HCT116 (cell line): Measurements from ENCODE around the gene CEP20. TPM values are rescaled to one million over a fixed set of nuclear protein-coding genes. Genes with fewer than 3 reads are reported as not detected.

ENCODE experiments used
- ATAC-seq: fragments of 200-7000 bp; cut with Tn5 transposase; 2 replicates; pipeline ENCODE4 v1.9.1; 2020; ENCODE audit warnings: mild to moderate bottlenecking, moderate library complexity
- BruUV-seq: library from RNA; stranded (reverse); fragments of 400-500 nt; replicated peaks from 2 replicates; lab custom pipeline; 2021; lab: Mats Ljungman, UMichigan
- CTCF ChIA-PET: fragments of 300-600 bp; sonication (Branson Sonifier 250); formaldehyde crosslinking; loops from one replicate; lab custom pipeline; 2021; ENCODE audit warnings: antibody characterized with exemption; lab: Charles Lee
- POLR2A ChIA-PET: fragments of 300-600, 350-600 bp; sonication (Branson Sonifier 250); formaldehyde crosslinking; loops from one replicate; lab custom pipeline; 2021; ENCODE audit warnings: antibody characterized with exemption; lab: Charles Lee
- RAD21 ChIA-PET, 2 experiments: fragments of 300-600 bp; sonication (Branson Sonifier 250); formaldehyde crosslinking; loops; one replicate each; lab custom pipeline; 2023; ENCODE audit warnings: low total read pairs in 2 of 2; ENCODE audit not compliant: uncharacterized antibody in 2 of 2, unreplicated experiment in 2 of 2, low non-redundant PET in 1 of 2; lab: Charles Lee
- DNase-seq: peaks from one replicate; pipeline ENCODE4 v3.0.0-alpha.2; 2010; ENCODE audit warnings: low read depth, low spot score
- H2AFZ ChIP-seq: fragments of 200-600 bp; shearing (Covaris generic), sonication (generic); 2 replicates; pipeline ENCODE4 v1.6.1; 2017; ENCODE audit warnings: low read depth, mixed run types, mixed read lengths, antibody characterized with exemption, low read length; ENCODE audit not compliant: poor library complexity, severe bottlenecking
- H3K27ac ChIP-seq: 2 replicates; pipeline ENCODE4 v1.5.1; 2012; ENCODE audit warnings: low read depth, low read length
- H3K27me3 ChIP-seq: fragments of 200-600 bp; sonication (generic); 2 replicates; pipeline ENCODE4 v1.6.1; 2016; ENCODE audit warnings: mixed run types, low read length, mixed read lengths; ENCODE audit not compliant: insufficient read depth
- H3K36me3 ChIP-seq, 2 experiments: fragments of 200-500 bp in 1 of 2; fragments of 200-600 bp in 1 of 2; sonication (Bioruptor generic) in 1 of 2; sonication (generic) in 1 of 2; 2 replicates each; pipeline versions ENCODE4 v1.5.1 to v1.6.1; 2014 to 2016; ENCODE audit warnings: low read length in 2 of 2, inconsistent platforms in 1 of 2, mixed read lengths in 1 of 2, mixed run types in 1 of 2; ENCODE audit not compliant: insufficient read depth in 2 of 2, control insufficient read depth in 1 of 2
- H3K4me1 ChIP-seq, 2 experiments: fragments of 200-600 bp in 1 of 2; sonication (generic) in 1 of 2; 2 replicates each; pipeline versions ENCODE4 v1.5.1 to v1.6.1; 2012 to 2017; ENCODE audit warnings: low read length in 2 of 2, inconsistent platforms in 1 of 2, mild to moderate bottlenecking in 1 of 2, mixed read lengths in 1 of 2, mixed run types in 1 of 2, moderate library complexity in 1 of 2; ENCODE audit not compliant: insufficient read depth in 2 of 2, control insufficient read depth in 1 of 2
- H3K4me2 ChIP-seq: fragments of 200-600 bp; sonication (generic); 2 replicates; pipeline ENCODE4 v1.6.1; 2017; ENCODE audit warnings: mixed run types, low read length, mixed read lengths
- H3K4me3 ChIP-seq, 2 experiments: fragments of 200-600 bp in 1 of 2; sonication (generic) in 1 of 2; replicated peaks in 1 of 2; 2 replicates each; pipeline ENCODE4 v1.5.1; 2011 to 2016; ENCODE audit warnings: low read length in 2 of 2, control low read depth in 1 of 2, low read depth in 1 of 2, mild to moderate bottlenecking in 1 of 2, mixed read lengths in 1 of 2, mixed run types in 1 of 2
- H3K79me2 ChIP-seq: fragments of 200-600 bp; sonication (generic); 2 replicates; pipeline ENCODE4 v1.6.1; 2017; ENCODE audit warnings: mild to moderate bottlenecking, mixed run types, low read length, moderate library complexity, mixed read lengths; ENCODE audit not compliant: insufficient read depth
- H3K9ac ChIP-seq: fragments of 200-600 bp; sonication (generic); 2 replicates; pipeline ENCODE4 v1.6.1; 2016; ENCODE audit warnings: low read length, mixed read lengths
- H3K9me2 ChIP-seq: fragments of 200-600 bp; sonication (generic), shearing (Covaris generic); 2 replicates; pipeline ENCODE4 v1.6.1; 2017; ENCODE audit warnings: mixed run types, mild to moderate bottlenecking, moderate library complexity; ENCODE audit not compliant: insufficient read depth
- H3K9me3 ChIP-seq, 2 experiments: fragments of 200-500 bp in 1 of 2; fragments of 200-600 bp in 1 of 2; sonication (Bioruptor generic) in 1 of 2; sonication (generic) in 1 of 2; 2 replicates each; pipeline ENCODE4 v1.6.1; 2014 to 2017; ENCODE audit warnings: low read length in 2 of 2, mixed read lengths in 2 of 2, inconsistent platforms in 1 of 2, low read depth in 1 of 2, mild to moderate bottlenecking in 1 of 2, mixed run types in 1 of 2, moderate library complexity in 1 of 2; ENCODE audit not compliant: control insufficient read depth in 1 of 2, insufficient read depth in 1 of 2
- H4K20me1 ChIP-seq: fragments of 200-600 bp; sonication (generic), shearing (Covaris generic); 2 replicates; pipeline ENCODE4 v1.6.1; 2017; ENCODE audit warnings: mixed run types, mild to moderate bottlenecking, moderate library complexity; ENCODE audit not compliant: insufficient read depth
- CBX3 ChIP-seq: IDR thresholded peaks from 2 replicates; pipeline ENCODE4 v1.6.1; 2012; ENCODE audit warnings: low read depth
- CEBPB ChIP-seq: IDR thresholded peaks from 2 replicates; pipeline ENCODE4 v1.6.1; 2012; ENCODE audit warnings: low read depth
- EGR1 ChIP-seq: IDR thresholded peaks from 2 replicates; pipeline ENCODE4 v1.6.1; 2012; ENCODE audit warnings: low read depth
- ELF1 ChIP-seq: IDR thresholded peaks from 2 replicates; pipeline ENCODE4 v1.6.1; 2012; ENCODE audit warnings: low read depth, borderline replicate concordance
- EZH2 ChIP-seq: fragments of 200-600 bp; sonication (generic); IDR thresholded peaks from 2 replicates; pipeline ENCODE4 v1.6.1; 2017; ENCODE audit warnings: antibody characterized with exemption, mixed run types
- FOSL1 ChIP-seq: IDR thresholded peaks from 2 replicates; pipeline ENCODE4 v1.6.1; 2012; ENCODE audit warnings: low read depth
- POLR2A ChIP-seq: IDR thresholded peaks from 2 replicates; pipeline ENCODE4 v1.7.0; 2011; ENCODE audit warnings: borderline replicate concordance; ENCODE audit not compliant: insufficient read depth, insufficient read length; ENCODE audit errors: extremely low read depth
- POLR2AphosphoS5 ChIP-seq: IDR thresholded peaks from 2 replicates; pipeline ENCODE4 v1.6.1; 2011; ENCODE audit warnings: mild to moderate bottlenecking, low read depth, low read length, moderate library complexity
- RAD21 ChIP-seq: IDR thresholded peaks from 2 replicates; pipeline ENCODE4 v1.6.1; 2012; ENCODE audit warnings: low read depth, mild to moderate bottlenecking
- SIN3A ChIP-seq: IDR thresholded peaks from 2 replicates; pipeline ENCODE4 v1.6.1; 2012; ENCODE audit warnings: low read depth
- SP1 ChIP-seq: IDR thresholded peaks from 2 replicates; pipeline ENCODE4 v1.6.1; 2012; ENCODE audit warnings: low read depth
- SRF ChIP-seq: IDR thresholded peaks from 2 replicates; pipeline ENCODE4 v1.6.1; 2012; ENCODE audit warnings: low read depth
- TCF7L2 ChIP-seq: IDR thresholded peaks from 2 replicates; pipeline ENCODE4 v1.7.0; 2011; ENCODE audit warnings: borderline replicate concordance, inconsistent platforms; ENCODE audit not compliant: insufficient read depth, insufficient read length; ENCODE audit errors: extremely low read depth
- YY1 ChIP-seq: IDR thresholded peaks from 2 replicates; pipeline ENCODE4 v1.6.1; 2011; ENCODE audit warnings: low read length, low read depth, moderate library complexity, mild to moderate bottlenecking; ENCODE audit not compliant: insufficient replicate concordance; ENCODE audit errors: extremely low read depth
- ZFX ChIP-seq: fragments of 450-650 bp; IDR thresholded peaks from 2 replicates; pipeline ENCODE4 v1.6.1; 2017
- ZNF274 ChIP-seq: fragments of 200-500 bp; sonication (Bioruptor generic); IDR thresholded peaks from 2 replicates; pipeline ENCODE4 v1.6.1; 2014; ENCODE audit warnings: mild to moderate bottlenecking, low read depth, low read length, inconsistent platforms
- intact Hi-C: fragments of 100-400 bp; cut with micrococcal nuclease; formaldehyde crosslinking; loops from 2 replicates; pipeline ENCODE4 v1.10.0; 2022
- total RNA-seq: library from RNA; stranded (reverse); gene quantifications from one replicate; pipeline ENCODE4 v1.2.1, GENCODE V29; 2021; ENCODE audit not compliant: unreplicated experiment
- TF ChIP-seq, protein P1 (sequence below), 3 experiments: fragments of 200-600 bp in 1 of 3; sonication (generic) in 1 of 3; IDR thresholded peaks in 2 of 3; conservative IDR thresholded peaks in 1 of 3; 2 replicates each; pipeline ENCODE4 v1.5.1; 2012 to 2017; ENCODE audit warnings: low read depth in 2 of 3, low read length in 2 of 3, antibody characterized with exemption in 1 of 3, borderline replicate concordance in 1 of 3, control low read depth in 1 of 3, mild to moderate bottlenecking in 1 of 3, mixed read lengths in 1 of 3, mixed run types in 1 of 3, moderate library complexity in 1 of 3; ENCODE audit not compliant: insufficient read depth in 1 of 3
- TF ChIP-seq, protein P2 (sequence below): IDR thresholded peaks from 2 replicates; pipeline ENCODE4 v1.6.1; 2012
- TF ChIP-seq, protein P3 (sequence below): IDR thresholded peaks from 2 replicates; pipeline ENCODE4 v1.6.1; 2012
- TF ChIP-seq, protein P4 (sequence below): IDR thresholded peaks from 2 replicates; pipeline ENCODE4 v1.6.1; 2011; ENCODE audit warnings: mild to moderate bottlenecking, low read length, moderate library complexity; ENCODE audit not compliant: insufficient replicate concordance; ENCODE audit errors: extremely low read depth

Gene CEP20
- total RNA-seq, 1 experiment from 2014 or later, result 67.7 TPM

DNA sequence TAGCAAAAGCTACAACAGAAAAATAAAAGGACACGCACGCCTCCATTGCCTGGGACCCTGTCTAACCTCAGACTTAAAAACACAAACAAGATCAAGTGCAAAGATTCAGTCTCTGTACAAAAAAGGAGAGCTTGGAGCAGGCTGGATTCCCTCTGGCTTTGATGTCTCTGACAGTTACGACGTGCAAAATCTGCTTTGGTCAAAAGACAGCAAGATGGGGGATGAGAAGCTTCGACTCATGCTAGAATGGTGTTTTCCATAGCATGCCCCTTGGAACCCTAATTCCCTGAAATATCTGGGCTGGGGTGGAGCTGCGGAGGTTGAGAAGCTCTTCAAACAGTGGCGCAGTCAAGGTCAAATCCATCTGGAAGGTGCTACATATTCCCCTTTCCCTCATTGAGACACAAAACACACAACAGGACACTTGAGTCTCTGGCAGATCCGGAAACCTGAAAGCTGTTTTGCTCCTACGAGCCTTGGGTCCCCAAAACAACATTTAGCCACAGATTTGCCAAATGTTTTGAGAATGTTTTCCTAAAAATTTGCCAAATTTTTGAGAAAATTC is 40.7 kb downstream of the CEP20 start:
- TF ChIP-seq TCF7L2 (no peak), ZFX (no peak), POLR2AphosphoS5 (no peak), YY1 (no peak), ZNF274 (no peak), FOSL1 (no peak), POLR2A (no peak), RAD21 (no peak), EGR1 (no peak), EZH2 (no peak), CEBPB (no peak), CBX3 (no peak), SRF (no peak), SIN3A (no peak), SP1 (no peak), ELF1 (no peak)
- TF ChIP-seq, protein P1, sequence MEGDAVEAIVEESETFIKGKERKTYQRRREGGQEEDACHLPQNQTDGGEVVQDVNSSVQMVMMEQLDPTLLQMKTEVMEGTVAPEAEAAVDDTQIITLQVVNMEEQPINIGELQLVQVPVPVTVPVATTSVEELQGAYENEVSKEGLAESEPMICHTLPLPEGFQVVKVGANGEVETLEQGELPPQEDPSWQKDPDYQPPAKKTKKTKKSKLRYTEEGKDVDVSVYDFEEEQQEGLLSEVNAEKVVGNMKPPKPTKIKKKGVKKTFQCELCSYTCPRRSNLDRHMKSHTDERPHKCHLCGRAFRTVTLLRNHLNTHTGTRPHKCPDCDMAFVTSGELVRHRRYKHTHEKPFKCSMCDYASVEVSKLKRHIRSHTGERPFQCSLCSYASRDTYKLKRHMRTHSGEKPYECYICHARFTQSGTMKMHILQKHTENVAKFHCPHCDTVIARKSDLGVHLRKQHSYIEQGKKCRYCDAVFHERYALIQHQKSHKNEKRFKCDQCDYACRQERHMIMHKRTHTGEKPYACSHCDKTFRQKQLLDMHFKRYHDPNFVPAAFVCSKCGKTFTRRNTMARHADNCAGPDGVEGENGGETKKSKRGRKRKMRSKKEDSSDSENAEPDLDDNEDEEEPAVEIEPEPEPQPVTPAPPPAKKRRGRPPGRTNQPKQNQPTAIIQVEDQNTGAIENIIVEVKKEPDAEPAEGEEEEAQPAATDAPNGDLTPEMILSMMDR (IDR thresholded peaks at IDR 0.05 in 2 of 3, conservative IDR thresholded peaks at IDR 0.05 in 1 of 3; ENCODE audit: borderline replicate concordance in 1 of 3, insufficient read depth in 1 of 3, low read depth in 2 of 3, low read length in 2 of 3), result no peak
- TF ChIP-seq, protein P2, sequence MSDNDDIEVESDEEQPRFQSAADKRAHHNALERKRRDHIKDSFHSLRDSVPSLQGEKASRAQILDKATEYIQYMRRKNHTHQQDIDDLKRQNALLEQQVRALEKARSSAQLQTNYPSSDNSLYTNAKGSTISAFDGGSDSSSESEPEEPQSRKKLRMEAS, result no peak
- TF ChIP-seq, protein P3, sequence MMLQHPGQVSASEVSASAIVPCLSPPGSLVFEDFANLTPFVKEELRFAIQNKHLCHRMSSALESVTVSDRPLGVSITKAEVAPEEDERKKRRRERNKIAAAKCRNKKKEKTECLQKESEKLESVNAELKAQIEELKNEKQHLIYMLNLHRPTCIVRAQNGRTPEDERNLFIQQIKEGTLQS, result no peak
- TF ChIP-seq, protein P4, sequence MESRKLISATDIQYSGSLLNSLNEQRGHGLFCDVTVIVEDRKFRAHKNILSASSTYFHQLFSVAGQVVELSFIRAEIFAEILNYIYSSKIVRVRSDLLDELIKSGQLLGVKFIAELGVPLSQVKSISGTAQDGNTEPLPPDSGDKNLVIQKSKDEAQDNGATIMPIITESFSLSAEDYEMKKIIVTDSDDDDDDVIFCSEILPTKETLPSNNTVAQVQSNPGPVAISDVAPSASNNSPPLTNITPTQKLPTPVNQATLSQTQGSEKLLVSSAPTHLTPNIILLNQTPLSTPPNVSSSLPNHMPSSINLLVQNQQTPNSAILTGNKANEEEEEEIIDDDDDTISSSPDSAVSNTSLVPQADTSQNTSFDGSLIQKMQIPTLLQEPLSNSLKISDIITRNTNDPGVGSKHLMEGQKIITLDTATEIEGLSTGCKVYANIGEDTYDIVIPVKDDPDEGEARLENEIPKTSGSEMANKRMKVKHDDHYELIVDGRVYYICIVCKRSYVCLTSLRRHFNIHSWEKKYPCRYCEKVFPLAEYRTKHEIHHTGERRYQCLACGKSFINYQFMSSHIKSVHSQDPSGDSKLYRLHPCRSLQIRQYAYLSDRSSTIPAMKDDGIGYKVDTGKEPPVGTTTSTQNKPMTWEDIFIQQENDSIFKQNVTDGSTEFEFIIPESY, result no peak
- TF ChIP-seq, all 23 proteins: peak for 0
- Histone ChIP-seq H3K4me2 (no peak overlapping the region), H2AFZ (no peak overlapping the region), H3K9me2 (no peaks in the 10 kb centered on the region), H3K9me3 (no peaks in the 10 kb centered on the region), H3K9ac (no peak overlapping the region), H3K36me3 (no peaks in the 10 kb centered on the region), H3K79me2 (no peaks in the 10 kb centered on the region), H3K27ac (no peak overlapping the region), H3K4me1 (no peaks in the 10 kb centered on the region), H3K27me3 (no peaks in the 10 kb centered on the region), H3K4me3 (no peak overlapping the region), H4K20me1 (no peaks in the 10 kb centered on the region)
- ATAC-seq, result no peak
- BruUV-seq, result no TSS peak
- ChIA-PET CTCF (interaction anchor here (1.5 kb wide), 1 partner anchor 26 kb away, joined by 4 read pairs; no protein-coding TSS in a partner anchor), RAD21 (interaction anchor here in 1 of 2 experiments (0.6 kb wide), 1 partner anchor 182 kb away, joined by 3 read pairs; no protein-coding TSS in a partner anchor), POLR2A (interaction anchor here (0.6 kb wide), 1 partner anchor 11 kb away, joined by 3 read pairs; no protein-coding TSS in a partner anchor)
- intact Hi-C loops, result no loop called here
- no peak for DNase-seq
